ENCODE data around the gene COX10. TPM values are rescaled to one million over a fixed set of nuclear protein-coding genes. Genes with fewer than 3 reads are reported as not detected.
"Not testable (repeated sequence)": the region's sequence is repeated elsewhere in the genome, so short reads cannot be mapped to it uniquely, and the experiment has no call there.

The COX10 gene
- total RNA-seq = 10 to 100 TPM; 26.0 to 28.6 TPM

DNA sequence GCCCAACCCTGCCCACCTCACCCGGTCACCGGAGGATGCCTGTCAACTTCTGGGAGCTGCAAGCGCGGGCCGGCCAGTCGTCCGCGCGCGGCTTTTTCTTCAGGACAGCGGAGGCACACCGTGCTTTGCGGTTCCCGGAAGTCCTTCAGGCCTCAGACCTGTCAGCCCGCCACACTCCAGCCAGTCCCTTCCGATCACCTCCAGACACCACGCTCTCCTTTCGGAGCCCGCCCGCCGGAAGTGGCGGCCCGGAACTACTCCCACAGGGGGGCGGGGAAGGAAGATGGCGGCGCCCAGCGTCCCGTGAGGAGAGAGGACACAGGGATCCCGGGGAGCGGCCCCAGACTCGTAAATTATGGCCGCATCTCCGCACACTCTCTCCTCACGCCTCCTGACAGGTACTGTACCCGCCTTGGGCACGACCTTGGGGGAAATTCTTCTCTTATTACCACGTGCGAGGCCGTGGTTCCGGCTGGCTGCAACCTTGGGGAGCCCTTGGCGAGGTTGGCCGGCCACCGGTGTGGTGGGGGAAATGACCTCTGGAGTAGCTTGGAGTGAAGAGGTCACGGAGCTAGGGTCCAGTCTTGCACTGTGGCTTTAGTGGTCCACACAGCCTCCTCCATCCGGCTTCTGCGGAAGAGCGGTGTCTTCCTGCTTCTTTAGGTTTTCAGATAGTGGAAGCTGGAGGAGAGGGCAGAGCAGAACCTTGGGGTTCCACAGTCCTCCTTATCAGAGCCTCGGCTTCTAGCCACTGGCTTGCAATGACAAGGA is at the start of gene COX10:
TSS of gene COX10 (plus strand) at position 254 of the 771 bp plus-strand sequence. CDS start at position 356, 102 bp downstream.
- Mint-ChIP-seq H3K27me3 (no peaks in the 10 kb centered on the region), H3K4me1 (ENCODE audit: low read depth) (peaks cover 45% of the 10 kb centered on the region), H3K27ac (peak within 1 kb of the TSS; percentile 96), H3K36me3 (ENCODE audit: low read depth) (peaks cover 34% of the 10 kb centered on the region), H3K4me3 (peak within 1 kb of the TSS; percentile 97), H3K9me3 (no peaks in the 10 kb centered on the region)
- TF ChIP-seq, protein P1, sequence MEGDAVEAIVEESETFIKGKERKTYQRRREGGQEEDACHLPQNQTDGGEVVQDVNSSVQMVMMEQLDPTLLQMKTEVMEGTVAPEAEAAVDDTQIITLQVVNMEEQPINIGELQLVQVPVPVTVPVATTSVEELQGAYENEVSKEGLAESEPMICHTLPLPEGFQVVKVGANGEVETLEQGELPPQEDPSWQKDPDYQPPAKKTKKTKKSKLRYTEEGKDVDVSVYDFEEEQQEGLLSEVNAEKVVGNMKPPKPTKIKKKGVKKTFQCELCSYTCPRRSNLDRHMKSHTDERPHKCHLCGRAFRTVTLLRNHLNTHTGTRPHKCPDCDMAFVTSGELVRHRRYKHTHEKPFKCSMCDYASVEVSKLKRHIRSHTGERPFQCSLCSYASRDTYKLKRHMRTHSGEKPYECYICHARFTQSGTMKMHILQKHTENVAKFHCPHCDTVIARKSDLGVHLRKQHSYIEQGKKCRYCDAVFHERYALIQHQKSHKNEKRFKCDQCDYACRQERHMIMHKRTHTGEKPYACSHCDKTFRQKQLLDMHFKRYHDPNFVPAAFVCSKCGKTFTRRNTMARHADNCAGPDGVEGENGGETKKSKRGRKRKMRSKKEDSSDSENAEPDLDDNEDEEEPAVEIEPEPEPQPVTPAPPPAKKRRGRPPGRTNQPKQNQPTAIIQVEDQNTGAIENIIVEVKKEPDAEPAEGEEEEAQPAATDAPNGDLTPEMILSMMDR (IDR thresholded peaks at IDR 0.05) = no peak
- ChIA-PET CTCF (interaction anchor here (1.1 kb wide), 1 partner anchor 233 kb away, joined by 3 read pairs; no protein-coding TSS in a partner anchor), POLR2A (interaction anchor here (0.6 to 3.6 kb wide), 7 partner anchors 13 to 275 kb away, joined by 3 to 18 read pairs (median 3); partner anchors contain the start of gene HS3ST3B1)
- intact Hi-C loops (cut with micrococcal nuclease) = loop anchor here (2.0 to 10.0 kb wide), 3 partner anchors 45 to 231 kb away; partner anchors contain the start of gene HS3ST3B1
- DNase-seq (peak; percentile 88), ATAC-seq (peak; percentile 98)

DNA sequence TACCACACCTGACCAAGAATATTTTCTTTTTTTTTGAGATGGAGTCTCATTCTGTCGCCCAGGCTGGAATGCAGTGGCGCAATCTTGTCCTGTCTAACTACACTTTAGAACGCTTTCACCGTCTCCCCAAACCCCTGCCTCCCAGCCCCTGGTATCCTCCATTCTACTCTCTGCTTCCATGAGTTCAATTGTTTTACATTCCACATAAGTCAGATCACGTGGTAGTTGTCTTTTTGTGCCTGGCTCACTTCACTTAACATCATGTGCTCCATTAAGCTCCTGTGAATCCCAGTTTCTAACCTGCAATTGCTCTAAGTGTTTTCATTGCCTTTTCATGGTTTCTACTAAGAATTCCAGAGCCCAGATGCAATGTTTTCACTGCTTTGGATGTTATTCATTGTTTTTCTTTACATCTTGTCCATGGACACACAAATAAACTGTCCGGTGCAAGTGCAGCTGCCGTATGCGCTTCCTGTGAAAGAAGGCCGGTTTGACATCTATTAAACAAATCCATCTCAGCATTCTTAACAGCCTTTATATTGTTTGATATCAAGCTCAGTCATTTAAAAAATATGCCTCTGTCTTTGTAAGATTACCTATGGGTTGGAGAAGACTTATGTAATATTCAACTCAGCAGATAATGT is 47.5 kb upstream of the COX10 start:
- H3K4me3 Mint-ChIP-seq; intact Hi-C loops (cut with micrococcal nuclease); H3K27ac Mint-ChIP-seq; H3K36me3 Mint-ChIP-seq (ENCODE audit: low read depth); H3K27me3 Mint-ChIP-seq; H3K9me3 Mint-ChIP-seq; ATAC-seq; CTCF ChIA-PET; DNase-seq; POLR2A ChIA-PET: not testable (repeated sequence)
- H3K4me1 Mint-ChIP-seq (ENCODE audit: low read depth) = peaks cover 14% of the 10 kb centered on the region

DNA sequence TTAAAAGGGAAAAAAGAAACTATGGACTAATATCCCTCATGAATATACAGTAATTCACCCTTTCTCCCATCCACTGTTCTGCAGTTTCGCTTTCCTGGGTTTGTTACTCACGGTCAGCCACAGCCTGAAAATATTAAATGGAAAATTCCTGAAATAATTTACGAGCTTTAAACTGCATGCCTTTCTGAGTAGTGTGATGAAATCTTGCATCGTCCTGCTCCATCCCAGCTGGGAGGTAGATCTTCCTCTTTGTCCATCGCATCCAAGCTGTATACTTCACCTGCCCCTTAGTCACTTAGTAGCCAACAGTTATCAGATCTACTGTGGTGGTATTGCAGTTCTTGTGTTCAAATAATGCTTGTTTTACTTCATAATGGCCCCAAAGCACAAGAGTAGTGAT is 39.5 kb upstream of the COX10 start:
- H3K27ac Mint-ChIP-seq; H3K4me1 Mint-ChIP-seq (ENCODE audit: low read depth); intact Hi-C loops (cut with micrococcal nuclease); CTCF ChIA-PET; H3K27me3 Mint-ChIP-seq; H3K4me3 Mint-ChIP-seq; DNase-seq; H3K9me3 Mint-ChIP-seq; ATAC-seq; POLR2A ChIA-PET: not testable (repeated sequence)
- peaks cover 37% of the 10 kb centered on the region for H3K36me3 Mint-ChIP-seq (ENCODE audit: low read depth)

DNA sequence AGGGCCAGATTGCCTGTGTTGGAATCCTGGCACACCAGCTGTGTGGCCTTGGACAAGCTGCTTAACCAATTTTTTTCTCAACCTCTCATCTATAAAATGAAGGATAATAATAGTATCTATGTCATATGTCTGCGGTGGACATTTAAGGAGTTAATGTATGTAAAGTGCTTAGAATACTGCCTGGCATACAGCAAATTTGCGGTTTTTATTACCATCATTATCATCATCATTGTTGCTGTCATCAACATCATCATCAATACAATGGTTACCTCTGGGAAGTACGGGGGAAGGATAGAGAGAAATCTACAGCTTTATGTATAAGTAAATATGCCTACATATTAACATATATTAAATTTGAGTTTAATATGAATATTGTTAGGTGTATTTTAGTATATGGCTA is 37.1 kb upstream of the COX10 start:
- no peak for DNase-seq
- TF ChIP-seq, protein P1 (IDR thresholded peaks at IDR 0.05) = no peak
- intact Hi-C loops (cut with micrococcal nuclease) = no loop called here
- POLR2A ChIA-PET = no interaction called here
- Mint-ChIP-seq H3K4me1 (ENCODE audit: low read depth) (no peaks in the 10 kb centered on the region), H3K4me3 (no peak overlapping the region), H3K9me3 (no peaks in the 10 kb centered on the region), H3K36me3 (ENCODE audit: low read depth) (peaks cover 48% of the 10 kb centered on the region), H3K27me3 (no peaks in the 10 kb centered on the region), H3K27ac (no peak overlapping the region)
- ATAC-seq = no peak
- CTCF ChIA-PET = no interaction called here

DNA sequence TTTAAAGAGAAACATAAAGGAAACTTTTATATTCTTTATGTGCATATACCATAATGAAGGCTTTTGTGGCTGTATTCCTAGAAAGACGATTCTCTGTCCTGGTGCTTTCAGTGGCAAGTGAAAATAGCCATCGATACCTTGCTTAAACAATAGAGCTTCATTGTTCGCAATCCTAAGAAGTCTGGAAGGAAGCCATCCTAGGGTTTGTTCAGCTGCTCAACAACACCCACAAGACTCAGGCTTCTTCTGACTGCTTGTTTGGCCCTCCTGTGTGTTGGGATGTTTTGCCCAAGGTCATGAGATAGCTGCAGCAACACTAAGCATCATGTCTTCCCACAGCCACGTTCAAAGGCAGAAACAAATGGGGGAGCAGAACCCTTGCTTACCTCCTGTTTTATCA is 36.1 kb upstream of the COX10 start:
- no peaks in the 10 kb centered on the region for H3K27me3 Mint-ChIP-seq
- DNase-seq = no peak
- TF ChIP-seq, protein P1 (IDR thresholded peaks at IDR 0.05) = no peak
- no peak for ATAC-seq
- no peaks in the 10 kb centered on the region for H3K9me3 Mint-ChIP-seq
- CTCF ChIA-PET = no interaction called here
- H3K4me3 Mint-ChIP-seq = no peak overlapping the region
- peaks cover 49% of the 10 kb centered on the region for H3K36me3 Mint-ChIP-seq (ENCODE audit: low read depth)
- peaks cover 4% of the 10 kb centered on the region for H3K4me1 Mint-ChIP-seq (ENCODE audit: low read depth)
- H3K27ac Mint-ChIP-seq = no peak overlapping the region
- POLR2A ChIA-PET = no interaction called here
- intact Hi-C loops (cut with micrococcal nuclease) = no loop called here

DNA sequence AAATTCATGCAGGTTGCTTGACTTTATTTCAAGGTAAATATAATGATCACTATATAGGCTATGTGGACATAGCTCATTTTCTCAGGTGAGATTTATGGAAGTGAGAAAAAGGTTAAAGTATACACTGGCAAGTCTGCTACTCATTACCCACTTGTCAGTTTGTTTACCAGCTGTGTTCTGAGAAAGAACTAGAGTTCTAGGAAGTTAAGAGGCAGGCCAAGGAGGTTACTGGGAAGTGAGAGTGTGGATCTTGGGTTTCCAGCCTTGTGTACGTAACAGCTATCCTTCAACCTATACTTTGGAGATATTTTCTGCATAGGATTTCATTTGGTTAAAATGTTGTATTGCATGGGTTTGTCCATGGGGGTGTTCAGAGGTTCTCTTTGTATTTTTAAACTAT is 31.9 kb upstream of the COX10 start:
- peaks cover 44% of the 10 kb centered on the region for H3K36me3 Mint-ChIP-seq (ENCODE audit: low read depth)
- CTCF ChIA-PET = no interaction called here

More for the DNA sequence above, 31.9 kb upstream of the COX10 start:
- no peaks in the 10 kb centered on the region for H3K9me3 Mint-ChIP-seq
- H3K4me3 Mint-ChIP-seq = no peak overlapping the region
- ATAC-seq = no peak
- H3K4me1 Mint-ChIP-seq (ENCODE audit: low read depth) = peaks cover 12% of the 10 kb centered on the region
- no peak overlapping the region for H3K27ac Mint-ChIP-seq
- DNase-seq = no peak
- no peaks in the 10 kb centered on the region for H3K27me3 Mint-ChIP-seq
- intact Hi-C loops (cut with micrococcal nuclease) = no loop called here
- POLR2A ChIA-PET = no interaction called here
- TF ChIP-seq, protein P1 (IDR thresholded peaks at IDR 0.05) = no peak

Measured in activated CD8-positive, alpha-beta T cell treated with anti-CD3 and anti-CD28 coated beads for 36 hours (primary cell).